ENCODE results near the gene ZNF497. TPM values are rescaled to one million over a fixed set of nuclear protein-coding genes. Genes with fewer than 3 reads are reported as not detected.

Gene ZNF497
- total and polyA plus RNA-seq, 4 donors = 0.97 to 3.8 (median 2.4) TPM

DNA sequence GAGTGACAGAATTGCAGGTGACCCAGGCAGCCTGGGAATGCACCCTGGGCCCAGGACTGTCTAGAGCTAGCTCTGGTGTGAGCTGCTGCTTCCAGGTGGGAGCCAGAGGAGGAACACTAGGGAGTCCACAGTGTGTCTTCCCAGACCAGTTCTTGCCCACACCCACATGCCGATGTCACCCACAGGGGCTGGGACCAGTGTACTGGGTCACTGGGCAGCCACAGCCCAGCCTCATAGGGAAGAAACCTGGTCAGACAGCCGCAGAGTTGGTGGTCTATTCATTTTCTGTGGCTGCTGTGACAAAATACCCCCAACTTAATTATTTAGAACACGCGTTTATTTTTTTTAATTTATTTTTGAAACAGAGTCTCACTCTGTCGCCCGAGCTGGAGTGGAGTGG lies 36.0 kb upstream of the ZNF497 start:
- Histone ChIP-seq H3K4me1 (ENCODE audit: control insufficient read depth in 5 of 5, insufficient read depth in 5 of 5, low read length in 5 of 5) (peaks cover 0 to 18% (median 11%) of the 10 kb centered on the region in 5 donors), H3K27me3 (ENCODE audit: control insufficient read depth in 3 of 3, insufficient read depth in 3 of 3, low read length in 2 of 3) (peaks cover 0 to 21% (median 11%) of the 10 kb centered on the region in 3 donors), H3K36me3 (ENCODE audit: control insufficient read depth in 4 of 4, insufficient read depth in 4 of 4, low read length in 4 of 4) (peaks cover 0 to 16% (median 12%) of the 10 kb centered on the region in 4 donors), H3K27ac (ENCODE audit: low read depth in 1 of 2, low read length in 1 of 2) (no peak overlapping the region), H3K9ac (ENCODE audit: insufficient read depth in 1 of 2, low read length in 2 of 2) (no peak overlapping the region), H3K4me3 (no peak overlapping the region), H3K9me3 (ENCODE audit: control insufficient read depth in 4 of 4, insufficient read depth in 3 of 4, low read length in 3 of 4) (peaks cover 0 to 5% (median 0%) of the 10 kb centered on the region in 4 donors)
- TF ChIP-seq, protein P1, sequence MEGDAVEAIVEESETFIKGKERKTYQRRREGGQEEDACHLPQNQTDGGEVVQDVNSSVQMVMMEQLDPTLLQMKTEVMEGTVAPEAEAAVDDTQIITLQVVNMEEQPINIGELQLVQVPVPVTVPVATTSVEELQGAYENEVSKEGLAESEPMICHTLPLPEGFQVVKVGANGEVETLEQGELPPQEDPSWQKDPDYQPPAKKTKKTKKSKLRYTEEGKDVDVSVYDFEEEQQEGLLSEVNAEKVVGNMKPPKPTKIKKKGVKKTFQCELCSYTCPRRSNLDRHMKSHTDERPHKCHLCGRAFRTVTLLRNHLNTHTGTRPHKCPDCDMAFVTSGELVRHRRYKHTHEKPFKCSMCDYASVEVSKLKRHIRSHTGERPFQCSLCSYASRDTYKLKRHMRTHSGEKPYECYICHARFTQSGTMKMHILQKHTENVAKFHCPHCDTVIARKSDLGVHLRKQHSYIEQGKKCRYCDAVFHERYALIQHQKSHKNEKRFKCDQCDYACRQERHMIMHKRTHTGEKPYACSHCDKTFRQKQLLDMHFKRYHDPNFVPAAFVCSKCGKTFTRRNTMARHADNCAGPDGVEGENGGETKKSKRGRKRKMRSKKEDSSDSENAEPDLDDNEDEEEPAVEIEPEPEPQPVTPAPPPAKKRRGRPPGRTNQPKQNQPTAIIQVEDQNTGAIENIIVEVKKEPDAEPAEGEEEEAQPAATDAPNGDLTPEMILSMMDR (IDR thresholded peaks at IDR 0.05; ENCODE audit: control extremely low read depth, extremely low read depth) = no peak
- ATAC-seq (ENCODE audit: insufficient read depth, low FRiP score) (no peak), DNase-seq (no peak)
- 95 to 97% methylated on average over 6 of the region's 6 CpGs for WGBS, 2 donors

DNA sequence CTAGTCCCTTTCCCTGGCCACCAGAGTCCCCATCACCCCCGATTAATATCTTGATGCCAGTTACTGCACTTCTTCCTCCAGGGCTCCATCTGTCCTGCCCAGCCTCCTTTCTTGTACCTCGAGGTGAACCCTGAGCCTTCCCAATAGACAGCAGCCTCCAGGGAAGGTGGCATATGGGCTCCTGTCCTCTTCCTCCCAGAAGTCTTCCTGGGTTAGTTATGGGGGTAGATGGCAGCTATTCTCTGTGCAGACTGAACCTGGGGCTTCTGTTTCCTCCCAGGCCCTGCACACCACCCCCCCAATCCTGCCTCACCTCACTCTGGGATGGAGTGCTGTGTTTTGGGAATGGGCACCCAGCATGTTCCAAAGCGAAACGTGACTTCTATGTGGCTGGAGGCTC lies 35.5 kb upstream of the ZNF497 start:
- H3K4me1 ChIP-seq (ENCODE audit: control insufficient read depth in 5 of 5, insufficient read depth in 5 of 5, low read length in 5 of 5) = peaks cover 0 to 18% (median 11%) of the 10 kb centered on the region in 5 donors
- WGBS, 2 donors = 83 to 84% methylated on average over 4 of the region's 4 CpGs
- H3K36me3 ChIP-seq (ENCODE audit: control insufficient read depth in 4 of 4, insufficient read depth in 4 of 4, low read length in 4 of 4) = peaks cover 0 to 20% (median 16%) of the 10 kb centered on the region in 4 donors
- H3K9me3 ChIP-seq (ENCODE audit: control insufficient read depth in 4 of 4, insufficient read depth in 3 of 4, low read length in 3 of 4) = peaks cover 0 to 5% (median 0%) of the 10 kb centered on the region in 4 donors
- peaks cover 0 to 21% (median 11%) of the 10 kb centered on the region in 3 donors for H3K27me3 ChIP-seq (ENCODE audit: control insufficient read depth in 3 of 3, insufficient read depth in 3 of 3, low read length in 2 of 3)
- no peak overlapping the region for H3K4me3 ChIP-seq
- TF ChIP-seq, protein P1 (IDR thresholded peaks at IDR 0.05; ENCODE audit: control extremely low read depth, extremely low read depth) = no peak
- no peak overlapping the region for H3K9ac ChIP-seq (ENCODE audit: insufficient read depth in 1 of 2, low read length in 2 of 2)
- DNase-seq (no peak), ATAC-seq (ENCODE audit: insufficient read depth, low FRiP score) (no peak)
- no peak overlapping the region for H3K27ac ChIP-seq (ENCODE audit: low read depth in 1 of 2, low read length in 1 of 2)

DNA sequence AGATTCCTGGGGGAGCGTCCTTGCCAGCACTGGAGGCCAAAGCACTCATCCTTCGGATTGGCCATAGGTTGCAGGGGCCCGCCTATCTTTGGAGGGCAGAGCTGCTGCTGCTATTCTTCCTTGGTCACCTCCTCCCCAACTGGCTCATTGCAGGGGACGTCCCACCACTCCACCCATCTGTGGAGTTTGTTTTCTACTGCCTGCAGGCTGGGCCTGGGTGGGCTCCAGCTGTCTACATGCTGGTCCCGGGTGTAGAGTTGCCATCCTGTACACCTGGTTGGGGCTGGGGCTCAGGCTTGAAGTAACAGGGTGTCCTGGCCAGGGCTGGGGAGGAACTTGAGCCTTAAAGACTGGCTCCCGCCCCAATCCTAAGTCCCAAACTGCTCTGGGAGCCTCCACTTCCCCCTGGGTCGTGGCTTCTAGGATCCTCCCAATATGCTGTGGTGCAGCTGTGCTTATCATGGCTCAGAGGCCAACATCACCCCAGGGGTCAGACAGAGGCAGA lies 35.0 kb upstream of the ZNF497 start:
- H3K27ac ChIP-seq (ENCODE audit: low read depth in 1 of 2, low read length in 1 of 2) = no peak overlapping the region
- peaks cover 0 to 18% (median 11%) of the 10 kb centered on the region in 5 donors for H3K4me1 ChIP-seq (ENCODE audit: control insufficient read depth in 5 of 5, insufficient read depth in 5 of 5, low read length in 5 of 5)
- H3K9me3 ChIP-seq (ENCODE audit: control insufficient read depth in 4 of 4, insufficient read depth in 3 of 4, low read length in 3 of 4) = peaks cover 0 to 5% (median 0%) of the 10 kb centered on the region in 4 donors
- DNase-seq (no peak), ATAC-seq (ENCODE audit: insufficient read depth, low FRiP score) (no peak)
- peaks cover 0 to 21% (median 11%) of the 10 kb centered on the region in 3 donors for H3K27me3 ChIP-seq (ENCODE audit: control insufficient read depth in 3 of 3, insufficient read depth in 3 of 3, low read length in 2 of 3)
- no peak overlapping the region for H3K4me3 ChIP-seq
- H3K9ac ChIP-seq (ENCODE audit: insufficient read depth in 1 of 2, low read length in 2 of 2) = no peak overlapping the region
- peaks cover 3 to 24% (median 20%) of the 10 kb centered on the region in 4 donors for H3K36me3 ChIP-seq (ENCODE audit: control insufficient read depth in 4 of 4, insufficient read depth in 4 of 4, low read length in 4 of 4)
- TF ChIP-seq, protein P1 (IDR thresholded peaks at IDR 0.05; ENCODE audit: control extremely low read depth, extremely low read depth) = no peak
- WGBS, 2 donors = 73 to 74% methylated on average over 7 of the region's 7 CpGs
